A673 (cell line): ENCODE results near the gene RGL3. TPM values are rescaled to one million over a fixed set of nuclear protein-coding genes. Genes with fewer than 3 reads are reported as not detected.
A peak's percentile ranks its signal among the peaks of the same experiment; 100 is the strongest.
"Not testable (repeated sequence)": the region's sequence is repeated elsewhere in the genome, so short reads cannot be mapped to it uniquely, and the experiment has no call there.

Experiments used
- BruUV-seq: library from RNA; stranded (reverse); fragments of 400-500 nt; replicated peaks from 2 replicates; lab custom pipeline; 2021; lab: Mats Ljungman, UMichigan
- CTCF ChIA-PET: fragments of 300-600 bp; sonication (Branson Sonifier 250); formaldehyde crosslinking; loops from one replicate; lab custom pipeline; 2022; ENCODE audit warnings: antibody characterized with exemption; lab: Charles Lee
- POLR2A ChIA-PET: fragments of 300-600 bp; sonication (Branson Sonifier 250); formaldehyde crosslinking; loops from one replicate; lab custom pipeline; 2022; ENCODE audit warnings: antibody characterized with exemption; ENCODE audit not compliant: low non-redundant PET; lab: Charles Lee
- DNase-seq: peaks from one replicate; pipeline ENCODE4 v3.0.0-alpha.2; 2015; ENCODE audit warnings: low spot score
- H3K27ac ChIP-seq: fragments of 200-600 bp; sonication (generic); 2 replicates; pipeline ENCODE4 v1.5.1; 2016; ENCODE audit warnings: mixed run types, low read depth, mild to moderate bottlenecking, mixed read lengths, antibody characterized with exemption, low read length; ENCODE audit not compliant: poor library complexity, severe bottlenecking
- H3K27me3 ChIP-seq: fragments of 200-600 bp; sonication (generic); replicated peaks from 2 replicates; pipeline ENCODE4 v1.6.1; 2017; ENCODE audit warnings: mixed run types, low read depth, mild to moderate bottlenecking, mixed read lengths, antibody characterized with exemption, low read length; ENCODE audit not compliant: insufficient read depth, poor library complexity
- H3K36me3 ChIP-seq: fragments of 200-600 bp; sonication (generic); 2 replicates; pipeline ENCODE4 v1.6.1; 2016; ENCODE audit warnings: mixed run types, mild to moderate bottlenecking, mixed read lengths, antibody characterized with exemption, low read length; ENCODE audit not compliant: insufficient read depth, poor library complexity, severe bottlenecking
- H3K4me1 ChIP-seq: fragments of 200-600 bp; sonication (generic); 2 replicates; pipeline ENCODE4 v1.6.1; 2017; ENCODE audit warnings: mixed run types, mild to moderate bottlenecking, mixed read lengths, antibody characterized with exemption, low read length; ENCODE audit not compliant: insufficient read depth, poor library complexity, severe bottlenecking
- H3K4me3 ChIP-seq: fragments of 200-600 bp; sonication (generic); 2 replicates; pipeline ENCODE4 v1.5.1; 2016; ENCODE audit warnings: low read depth, mixed run types, mild to moderate bottlenecking, mixed read lengths, low read length; ENCODE audit not compliant: poor library complexity, severe bottlenecking
- H3K9me3 ChIP-seq: fragments of 200-600 bp; sonication (generic); 2 replicates; pipeline ENCODE4 v1.6.1; 2016; ENCODE audit warnings: mixed run types, low read depth, mild to moderate bottlenecking, mixed read lengths, antibody characterized with exemption, low read length; ENCODE audit not compliant: poor library complexity, severe bottlenecking
- CTCF ChIP-seq: fragments of 300-800, 200-600 bp; sonication (generic); conservative IDR thresholded peaks from 2 replicates; pipeline ENCODE4 v1.5.1; 2017; ENCODE audit warnings: low read depth, mild to moderate bottlenecking, antibody characterized with exemption, low read length, moderate library complexity, mixed read lengths
- EZH2 ChIP-seq: fragments of 200-600 bp; sonication (generic); IDR thresholded peaks from 2 replicates; pipeline ENCODE4 v1.6.1; 2017; ENCODE audit warnings: borderline replicate concordance, low read depth, mild to moderate bottlenecking, mixed read lengths, antibody characterized with exemption, low read length; ENCODE audit not compliant: poor library complexity, severe bottlenecking
- intact Hi-C: fragments of 100-400 bp; cut with micrococcal nuclease; formaldehyde crosslinking; loops from one replicate; pipeline ENCODE4 v1.10.0; 2022; ENCODE audit not compliant: unreplicated experiment
- total RNA-seq: library from RNA; stranded (reverse); gene quantifications from 2 replicates; pipeline ENCODE4 v1.2.3, GENCODE V29; 2021

The RGL3 gene
- total RNA-seq, 1 experiment from 2014 or later, result not detected

- intact Hi-C loops, result no loop called here
- Histone ChIP-seq H3K4me1 (no peaks in the 10 kb centered on the region), H3K4me3 (no peak overlapping the region), H3K27me3 (peaks cover 18% of the 10 kb centered on the region), H3K36me3 (no peaks in the 10 kb centered on the region), H3K27ac (no peak overlapping the region), H3K9me3 (no peaks in the 10 kb centered on the region)
- TF ChIP-seq EZH2 (no peak), CTCF (no peak)
- BruUV-seq, result no TSS peak
- DNase-seq, result peak; percentile 94
- POLR2A ChIA-PET, result no interaction called here
- CTCF ChIA-PET, result interaction anchor here (0.6 kb wide), 1 partner anchor 121 kb away, joined by 5 read pairs; no protein-coding TSS in a partner anchor
Measured at GRCh38 chr19:11414544-11414943, 4.6 kb downstream of the RGL3 start.

GRCh38 chr19:11410682-11411081 is 8.4 kb downstream of the RGL3 start:
- ChIA-PET POLR2A (no interaction called here), CTCF (interaction anchor here (0.5 kb wide), 1 partner anchor 42 kb away, joined by 3 read pairs; no protein-coding TSS in a partner anchor)
- H3K4me1 ChIP-seq, result no peaks in the 10 kb centered on the region
- no peak for DNase-seq
- H3K36me3 ChIP-seq, result no peaks in the 10 kb centered on the region
- intact Hi-C loops, result no loop called here
- H3K27me3 ChIP-seq, result no peaks in the 10 kb centered on the region
- no peak overlapping the region for H3K27ac ChIP-seq
- H3K4me3 ChIP-seq, result no peak overlapping the region
- no TSS peak for BruUV-seq
- no peaks in the 10 kb centered on the region for H3K9me3 ChIP-seq
- TF ChIP-seq EZH2 (no peak), CTCF (no peak)

GRCh38 chr19:11408591-11408990 is 10.5 kb downstream of the RGL3 start:
- Histone ChIP-seq H3K36me3 (no peaks in the 10 kb centered on the region), H3K9me3 (no peaks in the 10 kb centered on the region), H3K27me3 (no peaks in the 10 kb centered on the region), H3K27ac (no peak overlapping the region), H3K4me3 (no peak overlapping the region), H3K4me1 (no peaks in the 10 kb centered on the region)
- DNase-seq, result no peak
- ChIA-PET POLR2A (no interaction called here), CTCF (no interaction called here)
- TF ChIP-seq EZH2, result no peak
- no peak for TF ChIP-seq CTCF
- intact Hi-C loops, result no loop called here
- BruUV-seq, result no TSS peak

GRCh38 chr19:11406703-11407236 is 12.3 kb downstream of the RGL3 start:
- H3K27ac ChIP-seq, H3K27me3 ChIP-seq, H3K36me3 ChIP-seq, H3K4me3 ChIP-seq, H3K4me1 ChIP-seq, DNase-seq, intact Hi-C loops, BruUV-seq, H3K9me3 ChIP-seq: not testable (repeated sequence)
- ChIA-PET CTCF (interaction anchor here (0.5 kb wide), 1 partner anchor 15 kb away, joined by 6 read pairs; no protein-coding TSS in a partner anchor), POLR2A (interaction anchor here (0.6 kb wide), 1 partner anchor 15 kb away, joined by 6 read pairs; no protein-coding TSS in a partner anchor)
